SH-SY5Y (cell line): ENCODE measurements around the gene ZNF19.

Source experiments
- GATA2 ChIP-seq: IDR thresholded peaks from 2 replicates; pipeline ENCODE4 v1.6.1; 2011; ENCODE audit warnings: mild to moderate bottlenecking, low read depth, low read length
- GATA3 ChIP-seq: IDR thresholded peaks from 2 replicates; pipeline ENCODE4 v1.6.1; 2011; ENCODE audit warnings: low read depth, mild to moderate bottlenecking, low read length, moderate library complexity

DNA sequence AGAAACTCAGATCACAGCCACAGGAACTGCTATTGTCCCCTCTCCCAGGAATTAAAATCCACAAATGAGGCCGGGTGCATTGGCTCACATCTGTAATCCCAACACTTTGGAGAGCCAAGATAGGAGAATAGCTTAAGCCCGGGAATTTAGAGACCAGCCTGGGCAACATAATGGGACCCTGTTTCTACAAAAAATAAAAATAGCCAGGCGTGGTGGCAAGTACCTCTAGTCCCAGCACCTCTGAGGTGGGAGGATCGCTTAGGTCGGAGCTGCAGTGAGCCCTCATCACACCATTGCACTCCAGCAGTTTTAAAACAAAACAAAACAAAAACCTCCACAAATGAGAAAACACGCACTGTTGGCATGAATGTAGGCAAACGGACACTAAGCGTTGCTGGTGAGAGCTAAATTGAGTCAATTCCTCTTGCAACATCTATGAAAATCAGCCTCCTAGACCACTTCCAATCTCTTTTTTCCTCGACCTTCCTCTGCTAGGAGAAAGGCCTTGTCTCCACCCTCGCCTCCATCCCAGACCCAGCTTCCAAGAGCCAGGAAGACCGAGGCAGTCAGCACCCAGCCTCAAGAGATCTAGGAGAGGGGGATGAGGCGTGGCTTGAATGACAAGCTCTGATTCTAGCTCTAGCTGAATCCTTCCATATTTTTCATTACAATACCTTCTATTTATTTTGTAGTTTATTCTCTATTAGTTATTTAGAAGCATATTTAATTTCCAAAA lies 62.1 kb downstream of the ZNF19 start:
- TF ChIP-seq GATA2 (no peak), GATA3 (no peak)
